GM19455 (cell line): ENCODE results near the gene SMURF1.

Experiments used
- ATAC-seq: cut with Tn5 transposase; IDR thresholded peaks from one replicate; pipeline ENCODE4 v1.9.1; 2021; ENCODE audit not compliant: unreplicated experiment

SMURF1 gene

DNA sequence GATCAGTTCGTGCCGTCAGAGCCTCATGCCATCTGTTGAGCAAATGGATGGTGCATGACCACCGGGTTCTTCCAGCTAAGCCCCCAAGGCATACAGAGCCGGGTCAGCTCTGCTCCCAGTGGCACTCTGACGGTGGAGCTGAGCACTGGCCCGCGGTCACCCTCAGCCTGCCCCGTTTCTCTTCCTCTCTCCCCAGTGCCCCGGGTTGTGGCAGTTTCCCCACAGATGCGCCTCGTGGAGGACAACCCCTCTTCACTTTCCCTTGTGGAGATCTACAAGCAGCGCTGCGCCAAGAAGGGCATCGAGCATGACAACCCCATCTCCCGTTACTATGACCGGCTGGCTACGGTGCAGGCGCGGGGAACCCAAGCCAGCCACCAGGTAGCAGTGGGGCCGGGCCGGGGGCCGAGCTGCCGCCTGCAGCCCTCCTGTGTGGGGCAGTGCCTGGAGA, 135.7 kb downstream of the SMURF1 start:
- no peak for ATAC-seq

DNA sequence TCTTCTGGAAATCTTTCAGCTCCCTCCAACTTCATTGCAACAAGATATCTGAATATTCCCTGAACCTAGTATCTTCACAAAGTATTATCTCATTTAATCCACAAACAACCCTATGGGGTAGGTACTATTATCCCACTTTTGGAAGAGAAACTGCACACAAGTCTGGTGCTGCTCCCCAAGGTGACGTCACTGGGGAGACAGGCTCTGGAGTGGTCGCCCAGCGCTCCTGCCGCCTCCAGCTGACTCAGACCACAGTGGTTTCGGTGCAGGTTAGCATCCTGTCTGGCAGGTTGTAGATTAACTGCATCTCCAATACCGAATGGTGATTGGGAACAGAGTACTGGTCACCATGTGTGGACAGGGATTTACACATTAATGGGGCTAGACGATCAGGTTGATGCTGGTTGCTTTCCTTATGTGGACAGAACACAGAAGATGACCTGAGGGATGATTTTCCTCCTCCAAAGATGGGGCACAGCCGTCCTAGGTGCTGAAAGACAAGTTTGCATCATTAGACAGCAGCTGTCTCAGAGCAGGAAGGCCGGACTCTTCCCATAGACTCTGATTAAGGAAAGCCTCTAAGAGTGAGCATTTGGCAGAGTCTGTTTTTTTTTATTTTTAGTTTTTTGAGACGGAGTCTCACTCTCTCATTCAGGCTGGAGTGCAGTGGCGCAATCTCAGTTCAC, 137.0 kb downstream of the SMURF1 start:
- ATAC-seq, result no peak

DNA sequence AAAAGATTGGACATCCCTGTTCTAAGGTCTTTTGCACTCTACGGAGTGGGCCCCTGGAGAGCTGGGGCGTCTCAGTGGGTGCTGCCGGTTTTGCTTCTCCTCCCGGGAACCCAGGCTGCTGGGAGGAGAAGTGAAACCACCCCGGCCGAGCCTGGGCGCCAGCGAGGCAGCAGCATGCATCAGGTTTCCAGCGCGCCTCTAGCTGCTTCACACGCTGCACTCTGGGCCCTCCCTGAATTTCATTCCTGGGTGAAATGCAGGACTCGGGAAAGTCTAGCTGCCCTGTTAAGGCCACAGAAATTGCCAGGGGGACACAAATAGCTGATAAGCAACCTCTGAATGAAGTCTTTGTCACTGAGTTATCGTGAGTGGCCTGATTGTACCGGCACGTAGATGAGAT, 138.1 kb downstream of the SMURF1 start:
- no peak for ATAC-seq

DNA sequence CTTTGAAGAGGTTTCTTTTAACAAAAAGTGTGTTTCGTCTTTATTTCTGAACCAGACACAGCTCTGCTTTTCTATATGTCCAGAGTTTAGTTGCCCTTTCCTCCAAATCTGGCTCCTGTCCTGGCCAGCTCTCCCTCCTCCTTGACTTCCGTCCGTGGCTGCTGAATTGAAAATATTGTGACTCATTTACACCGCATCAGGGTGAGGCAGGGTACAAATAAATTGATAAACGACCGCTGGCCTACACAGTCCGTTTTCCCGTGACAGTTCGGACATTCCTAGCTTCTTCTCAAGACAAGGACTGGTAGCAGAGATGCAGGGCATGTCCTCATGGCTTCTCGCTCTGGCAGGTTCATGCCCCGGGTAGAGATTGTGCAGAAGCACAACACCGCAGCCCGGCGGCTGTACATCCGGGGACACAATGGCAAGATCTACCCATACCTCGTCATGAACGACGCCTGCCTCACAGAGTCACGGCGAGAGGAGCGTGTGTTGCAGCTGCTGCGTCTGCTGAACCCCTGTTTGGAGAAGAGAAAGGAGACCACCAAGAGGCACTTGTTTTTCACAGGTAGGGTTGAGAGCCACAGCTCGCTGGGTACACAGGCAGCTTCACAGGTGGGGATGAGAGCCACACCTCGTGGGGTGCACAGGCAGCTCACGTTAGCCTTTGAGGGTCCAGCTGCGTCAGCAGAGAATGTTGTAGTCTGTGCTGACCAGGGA, 139.0 kb downstream of the SMURF1 start:
- ATAC-seq, result no peak

DNA sequence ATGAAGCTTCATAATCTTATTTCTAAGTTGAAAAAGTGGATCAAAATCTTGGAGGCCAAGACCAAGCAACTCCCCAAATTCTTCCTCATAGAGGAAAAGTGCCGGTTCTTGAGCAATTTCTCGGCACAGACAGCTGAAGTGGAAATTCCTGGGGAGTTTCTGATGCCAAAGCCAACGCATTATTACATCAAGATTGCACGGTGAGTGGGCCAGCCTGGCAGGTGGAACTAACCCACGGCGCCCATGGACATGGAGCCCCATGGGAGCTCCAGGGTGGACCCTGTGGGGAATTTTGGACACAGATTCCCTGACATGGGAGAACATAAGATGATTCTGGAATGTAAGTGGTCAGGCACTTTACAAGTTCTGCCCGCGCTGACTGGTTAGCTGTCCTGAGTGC, 139.7 kb downstream of the SMURF1 start:
- no peak for ATAC-seq

DNA sequence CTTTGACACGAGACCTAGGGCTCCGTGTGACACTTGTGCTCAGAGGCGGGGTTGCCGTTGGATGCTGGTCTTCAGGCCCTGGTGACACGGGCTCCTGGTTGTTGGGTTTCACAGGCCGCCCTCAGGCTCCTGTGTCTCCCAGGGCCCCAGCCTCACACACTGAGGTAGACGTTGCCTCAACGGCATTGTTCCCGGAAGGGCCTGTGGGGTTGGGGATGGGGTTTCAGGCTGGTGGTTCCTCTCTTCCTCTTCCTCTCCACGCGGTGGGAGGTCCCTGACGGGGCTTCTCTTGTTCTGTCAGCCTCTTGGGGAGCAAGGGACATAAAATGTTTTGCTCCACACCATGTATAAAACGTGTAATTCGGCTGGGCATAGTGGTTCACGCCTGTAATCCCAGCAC, 140.5 kb downstream of the SMURF1 start:
- ATAC-seq, result no peak

DNA sequence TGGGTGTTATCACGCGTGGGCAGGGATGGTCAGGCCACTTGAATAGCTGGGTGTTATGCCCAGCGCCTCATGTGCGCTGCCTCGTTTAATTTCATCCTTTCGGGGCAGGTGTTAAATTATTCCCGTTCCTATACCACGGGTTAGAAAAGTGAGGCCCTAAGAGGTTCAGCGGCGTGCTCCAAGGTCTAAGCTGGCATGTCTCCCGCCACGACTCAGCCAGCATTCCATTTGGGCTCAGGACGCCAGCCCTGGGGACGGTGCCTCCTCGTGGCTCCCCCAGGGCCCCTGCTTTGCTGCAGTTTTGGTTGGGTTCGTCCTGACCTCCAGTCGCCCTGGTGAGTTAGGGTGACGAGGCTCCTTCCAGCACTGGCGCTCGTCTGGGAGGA, 141.1 kb downstream of the SMURF1 start:
- no peak for ATAC-seq

DNA sequence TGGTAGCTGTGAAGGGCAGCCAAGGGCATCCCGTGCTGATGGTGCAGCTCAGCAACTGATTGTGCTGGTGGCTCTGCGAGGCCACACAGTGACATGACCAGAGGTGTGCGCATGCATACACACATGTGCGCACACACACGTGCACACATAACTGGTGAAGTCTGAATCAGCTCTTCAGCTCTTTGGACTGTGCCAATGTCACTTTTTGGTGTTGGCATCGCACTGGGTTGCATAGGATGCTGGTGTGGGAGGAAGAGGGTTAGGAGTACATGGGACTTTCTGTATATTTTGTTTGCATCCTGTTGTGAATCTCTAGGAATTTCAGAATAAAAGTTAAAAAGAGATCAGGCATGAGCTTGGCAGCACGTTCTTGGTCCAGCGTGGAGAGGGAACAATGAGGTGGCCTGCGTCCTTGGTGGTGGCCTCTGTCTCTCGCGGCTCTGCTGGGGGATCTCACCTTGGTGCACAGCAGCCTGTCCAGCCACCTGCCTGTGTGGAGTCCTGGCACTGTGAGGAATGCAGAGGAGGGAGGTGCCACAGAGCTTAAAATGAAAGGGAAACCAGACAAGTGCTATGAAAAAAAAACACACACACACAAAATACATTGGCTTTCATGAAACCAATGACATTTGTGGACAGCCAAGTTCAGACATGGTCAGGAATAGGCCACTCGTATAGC, 141.6 kb downstream of the SMURF1 start:
- ATAC-seq, result no peak

DNA sequence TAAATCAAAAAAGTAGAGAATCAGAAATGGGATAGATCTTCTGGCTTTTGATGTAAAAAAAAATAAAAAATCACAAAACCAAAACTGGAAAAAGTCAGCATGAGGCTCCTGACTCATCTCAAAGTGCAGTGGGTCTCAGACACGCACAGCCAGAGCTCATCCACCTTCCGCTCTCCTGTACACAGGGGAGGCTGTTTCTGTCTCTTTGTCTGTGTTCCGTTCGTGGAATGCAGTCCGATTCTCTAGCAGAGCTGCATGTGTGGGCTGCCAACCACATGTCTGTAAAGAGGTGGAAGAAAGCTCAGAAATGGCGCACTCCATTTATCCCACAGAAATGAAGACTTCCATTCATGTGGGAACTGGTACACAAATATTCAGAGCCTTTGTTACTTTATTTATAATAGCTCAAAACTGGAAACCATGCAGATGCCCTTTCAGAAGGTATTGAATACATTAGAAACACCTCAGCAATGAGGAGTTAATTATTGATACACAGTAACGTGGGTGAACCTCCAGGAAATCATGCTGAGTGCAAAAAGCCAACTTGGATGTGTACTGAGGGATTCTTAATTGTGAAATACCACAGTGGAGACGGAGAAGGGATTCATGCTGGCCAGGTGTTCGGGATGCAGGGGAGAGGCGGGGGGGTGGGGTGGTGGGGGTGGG, 142.3 kb downstream of the SMURF1 start:
- ATAC-seq, result no peak

DNA sequence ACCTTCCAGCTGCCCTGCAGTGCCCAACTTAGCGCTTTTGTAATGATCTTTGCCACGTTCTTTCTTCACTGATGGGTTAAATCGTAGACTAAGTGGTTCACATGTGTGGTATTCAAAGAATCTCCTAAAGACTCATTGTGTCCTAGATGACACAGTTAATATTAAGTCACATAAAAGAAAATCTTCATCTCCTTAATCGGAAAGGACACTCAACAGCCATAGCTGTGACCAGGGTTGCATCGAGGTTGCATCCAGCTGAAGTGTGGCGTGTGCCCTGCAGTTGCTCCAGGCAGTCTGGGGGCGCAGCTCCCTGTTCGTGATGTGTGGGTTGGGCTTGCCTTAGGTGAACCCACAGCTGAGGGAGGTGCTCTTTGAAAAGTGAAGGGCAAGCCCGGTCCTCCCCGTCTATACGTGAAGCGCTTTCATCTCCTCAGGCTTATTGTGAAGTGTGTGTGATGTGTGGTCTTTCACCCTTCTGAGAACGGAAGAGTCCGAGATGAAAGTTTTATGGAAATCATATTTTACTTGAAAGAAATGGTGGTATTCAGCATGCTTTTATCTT, 142.9 kb downstream of the SMURF1 start:
- no peak for ATAC-seq

DNA sequence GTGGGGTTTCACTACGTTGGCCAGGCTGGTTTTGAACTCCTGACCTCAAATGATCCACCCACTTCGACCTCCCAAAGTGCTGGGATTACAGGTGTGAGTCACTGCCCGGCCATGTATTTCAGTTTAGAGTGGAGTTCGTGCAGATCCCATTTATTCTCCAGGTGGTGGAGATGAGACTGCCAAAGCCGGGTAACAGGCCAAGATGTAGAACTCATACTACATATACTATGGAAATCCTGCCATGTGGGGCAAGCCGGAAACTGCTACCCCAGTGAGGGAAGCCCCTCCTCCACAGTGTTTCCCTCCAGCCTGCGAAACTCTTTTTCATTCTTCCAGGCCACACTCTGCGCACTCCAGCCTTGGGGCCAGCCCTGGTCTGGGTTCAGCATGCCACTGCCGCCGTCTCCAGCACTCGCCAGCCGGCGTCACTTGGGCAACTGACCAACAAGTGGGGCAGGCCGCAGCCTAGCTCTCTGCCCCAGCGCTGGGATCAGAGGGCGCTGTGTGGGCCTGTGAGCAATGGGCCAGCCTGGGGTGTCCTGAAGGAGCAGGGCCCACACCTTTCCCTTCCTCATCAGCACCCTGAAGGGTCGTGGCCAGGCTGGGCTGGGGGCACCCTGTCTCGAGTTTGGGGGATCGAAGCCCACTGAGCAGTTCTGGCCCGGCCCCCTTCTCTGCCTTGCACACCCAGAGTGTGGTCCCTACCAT, 143.6 kb downstream of the SMURF1 start:
- ATAC-seq, result no peak

DNA sequence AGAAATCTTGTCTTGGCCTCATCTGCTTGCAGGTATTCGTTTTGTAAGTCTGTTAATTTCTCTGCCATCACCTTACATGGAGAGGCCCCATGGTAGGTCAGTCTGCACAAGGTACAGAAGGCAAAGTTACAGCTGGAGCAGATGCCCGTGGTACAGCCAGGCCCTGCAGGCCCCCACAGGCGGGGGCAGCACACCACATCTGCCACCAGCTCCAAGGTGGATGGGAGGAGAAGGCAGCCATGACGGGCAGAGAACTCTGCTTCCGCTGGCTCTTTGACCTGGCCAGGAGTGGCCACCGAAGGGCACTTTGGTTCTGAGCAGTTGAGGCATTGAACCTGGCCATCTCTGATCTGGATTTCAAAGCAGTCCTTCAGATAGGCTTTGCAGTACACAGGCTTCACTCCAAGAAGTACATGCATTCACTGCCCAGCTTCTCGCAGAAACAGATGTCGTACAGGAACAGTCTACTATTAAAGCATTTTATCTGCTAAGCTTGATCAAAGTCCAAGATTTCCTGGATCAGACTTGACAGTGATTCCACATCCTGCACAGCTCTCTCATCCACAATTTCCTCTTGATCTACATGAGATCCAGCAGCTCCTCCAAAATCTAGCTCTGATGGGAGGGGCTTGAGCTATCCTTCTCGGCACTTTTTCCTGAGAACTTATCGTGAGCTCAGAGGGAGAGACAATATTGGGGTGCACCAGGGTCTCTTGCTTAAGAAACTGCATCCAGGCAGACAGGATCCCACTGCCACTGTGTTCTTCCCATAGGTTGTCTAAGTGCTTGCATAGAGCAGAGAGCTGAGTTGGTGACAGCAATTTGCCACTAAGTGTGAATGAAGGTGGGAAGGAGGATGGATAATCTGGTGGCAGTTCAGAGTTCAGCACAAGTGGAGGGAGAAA, 144.8 kb downstream of the SMURF1 start:
- ATAC-seq, result no peak

DNA sequence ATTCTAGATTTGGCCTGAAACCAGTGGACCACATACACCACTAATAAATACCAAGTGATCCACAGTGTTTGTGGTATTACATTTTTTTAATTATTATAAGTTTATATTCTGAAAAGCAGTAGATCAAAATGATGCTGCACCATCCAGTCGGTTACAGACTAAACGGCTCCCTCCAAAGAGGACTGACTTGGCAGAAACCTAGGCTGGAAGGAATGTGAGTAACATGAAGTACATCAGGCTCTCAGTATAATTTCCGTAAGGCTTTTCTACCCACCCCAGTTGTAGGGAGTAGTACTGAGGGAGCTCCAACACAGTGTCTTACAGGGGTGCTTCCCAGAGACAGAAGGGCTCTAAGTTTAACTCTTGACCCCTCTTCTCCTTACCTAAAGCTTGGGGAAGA, 146.1 kb downstream of the SMURF1 start:
- no peak for ATAC-seq

DNA sequence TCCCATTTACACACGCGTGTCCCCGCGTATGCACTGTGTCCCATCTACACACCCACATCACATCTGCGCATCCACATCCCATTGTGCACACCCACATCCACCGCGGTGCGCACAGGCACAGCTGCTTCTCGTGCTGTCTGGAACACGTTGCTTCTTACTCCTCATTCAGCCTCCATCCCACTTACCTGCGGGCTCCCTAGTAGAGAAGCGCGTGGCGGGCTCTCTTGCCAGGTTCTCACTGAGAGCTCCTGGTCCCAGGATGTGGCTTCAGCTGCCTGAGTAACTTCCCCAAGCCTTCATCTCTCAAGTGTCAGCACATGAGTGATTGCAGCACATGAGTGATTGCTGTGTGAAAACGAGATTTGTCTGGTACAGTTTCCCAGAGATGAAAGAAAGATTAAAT, 147.8 kb downstream of the SMURF1 start:
- no peak for ATAC-seq

DNA sequence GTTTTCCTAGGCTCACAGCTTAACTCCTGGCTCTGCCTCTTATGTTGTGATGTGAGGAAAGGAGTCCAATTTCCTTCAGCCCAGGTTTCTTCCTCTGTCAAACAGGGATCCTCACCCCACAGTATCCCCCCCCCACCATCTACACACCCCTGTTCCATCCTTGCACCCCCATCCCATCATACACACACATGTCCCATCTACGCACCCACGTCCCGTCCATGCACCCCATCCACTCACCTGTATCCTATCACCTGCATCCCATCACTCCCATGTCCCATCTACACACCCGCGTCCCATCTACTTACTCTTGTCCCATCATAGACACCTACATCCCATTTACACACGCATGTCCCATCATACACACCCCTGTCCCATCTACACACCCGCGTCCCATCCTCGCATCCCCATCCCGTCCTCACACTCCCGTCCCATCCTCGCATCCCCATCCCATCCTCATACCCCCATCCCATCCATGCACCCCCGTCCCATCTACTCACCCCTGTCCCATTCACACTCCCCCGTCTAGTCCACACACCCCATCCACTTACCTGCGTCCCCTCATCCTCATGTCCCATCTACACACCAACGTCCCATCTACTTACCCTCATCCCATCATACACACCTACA, 148.3 kb downstream of the SMURF1 start:
- no peak for ATAC-seq

DNA sequence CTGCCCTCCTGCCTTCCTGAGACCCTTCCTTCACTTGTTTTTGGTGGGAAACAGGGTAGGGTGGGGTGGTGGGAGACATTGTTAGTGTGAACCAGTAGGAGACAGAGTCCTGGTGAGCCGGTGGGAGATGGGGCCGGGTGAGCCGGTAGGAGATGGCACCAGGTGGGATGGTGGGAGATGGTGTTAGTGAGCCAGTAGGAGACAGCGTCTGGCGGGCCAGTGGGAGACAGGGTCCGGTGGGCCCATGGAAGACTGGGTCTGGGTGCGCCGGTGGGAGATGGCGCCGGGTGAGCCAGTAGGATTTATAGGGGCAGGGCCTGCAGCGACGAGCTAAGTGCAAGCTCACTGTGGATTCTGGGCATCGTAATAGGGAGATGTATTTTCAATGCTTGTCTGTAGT, 148.8 kb downstream of the SMURF1 start:
- ATAC-seq, result no peak

DNA sequence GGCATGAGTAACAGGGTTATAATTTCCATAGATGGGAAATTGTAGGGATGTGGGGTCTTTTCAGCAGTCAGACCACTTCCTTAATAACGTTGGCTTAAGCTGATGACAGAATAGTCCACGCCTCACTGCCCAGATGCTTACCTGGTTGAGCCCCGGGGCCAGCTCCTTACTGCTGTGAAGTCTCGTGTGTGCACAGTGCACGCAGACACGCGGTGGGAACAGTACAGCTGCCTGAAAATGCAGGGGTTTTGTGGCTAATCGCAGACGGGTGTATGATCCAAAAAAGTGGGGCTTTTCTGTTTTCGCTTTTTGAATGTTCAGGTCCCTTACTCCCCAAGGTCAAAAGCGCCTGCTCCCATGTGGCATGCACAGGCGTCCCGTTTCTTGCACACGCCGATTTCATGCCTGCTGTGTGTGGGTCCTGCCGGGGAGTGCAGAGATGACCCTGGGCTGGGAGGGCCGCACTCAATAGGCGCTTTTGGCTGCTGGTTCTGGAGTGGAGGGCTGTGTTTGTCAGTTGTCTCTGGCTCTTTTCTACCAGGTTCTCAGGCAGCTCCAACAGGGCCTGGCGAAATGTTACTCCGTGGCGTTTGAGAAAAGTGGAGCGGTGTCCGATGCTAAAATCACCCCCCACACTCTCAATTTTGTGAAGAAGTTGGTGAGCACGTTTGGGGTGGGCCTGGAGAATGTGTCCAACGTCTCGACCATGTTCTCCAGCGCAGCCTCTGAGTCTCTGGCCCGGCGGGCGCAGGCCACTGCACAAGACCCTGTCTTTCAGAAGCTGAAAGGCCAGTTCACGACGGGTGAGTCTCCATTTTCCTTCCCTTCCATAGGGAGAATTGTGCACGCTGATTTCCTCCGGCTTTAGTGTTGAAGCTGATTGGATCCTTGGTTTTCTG, 149.6 kb downstream of the SMURF1 start:
- ATAC-seq, result no peak
